Lung microvascular endothelial cell (primary cell): ENCODE measurements around the gene GNG7. TPM values are rescaled to one million over a fixed set of nuclear protein-coding genes. Genes with fewer than 3 reads are reported as not detected.
"Not testable (repeated sequence)": the region's sequence is repeated elsewhere in the genome, so short reads cannot be mapped to it uniquely, and the experiment has no call there.

Source experiments
- DNase-seq, 2 donors: peaks; one replicate each; pipeline versions ENCODE4 v3.0.0 to v3.0.0-alpha.2; 2010; ENCODE audit warnings: low read depth in 2 of 2
- total RNA-seq: library from RNA; depleted of rRNA; stranded (reverse); fragments of >200 nt; gene quantifications from 2 replicates; pipeline ENCODE4 v1.2.1, GENCODE V29; 2014

The GNG7 gene
- total RNA-seq, 1 donor from 2014 or later: 1.2 TPM

DNA sequence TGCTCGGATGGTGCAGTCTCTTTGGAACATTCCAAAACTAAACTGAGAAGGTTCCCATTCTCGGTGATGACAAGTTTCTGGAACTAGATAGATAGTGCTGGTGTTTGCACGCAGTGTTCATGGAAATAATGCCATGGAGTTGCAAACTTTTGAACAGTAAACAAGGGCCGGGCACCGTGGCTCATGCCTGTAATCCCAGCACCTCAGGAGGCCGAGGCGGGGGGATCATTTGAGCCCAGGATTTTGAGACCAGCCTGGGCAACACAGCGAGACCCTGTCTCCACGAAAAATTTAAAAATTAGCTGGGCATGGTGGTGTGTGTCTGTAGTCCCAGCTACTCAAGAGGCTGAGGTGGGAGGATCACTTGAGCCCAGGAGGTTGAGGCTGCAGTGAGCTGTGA is 95.7 kb downstream of the GNG7 start:
- not testable (repeated sequence) for DNase-seq

DNA sequence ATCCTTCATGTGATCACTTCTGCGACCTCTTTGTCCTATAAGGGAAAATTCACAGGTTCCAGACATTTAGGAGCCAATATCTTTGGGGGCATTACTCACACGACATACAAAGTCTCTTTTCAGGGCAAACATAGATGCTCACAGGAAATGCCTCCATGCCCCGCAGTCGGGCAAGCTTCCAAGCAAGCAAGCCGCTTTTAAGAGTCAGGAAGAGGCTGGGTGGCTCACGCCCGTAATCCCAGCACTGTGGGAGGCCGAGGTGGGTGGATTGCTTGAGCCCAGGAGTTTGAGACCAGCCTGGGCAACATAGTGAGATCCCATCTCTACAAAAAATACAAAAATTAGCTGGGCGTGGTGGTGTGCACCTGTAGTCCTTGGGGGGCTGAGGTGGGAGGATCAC is 96.6 kb downstream of the GNG7 start:
- not testable (repeated sequence) for DNase-seq

DNA sequence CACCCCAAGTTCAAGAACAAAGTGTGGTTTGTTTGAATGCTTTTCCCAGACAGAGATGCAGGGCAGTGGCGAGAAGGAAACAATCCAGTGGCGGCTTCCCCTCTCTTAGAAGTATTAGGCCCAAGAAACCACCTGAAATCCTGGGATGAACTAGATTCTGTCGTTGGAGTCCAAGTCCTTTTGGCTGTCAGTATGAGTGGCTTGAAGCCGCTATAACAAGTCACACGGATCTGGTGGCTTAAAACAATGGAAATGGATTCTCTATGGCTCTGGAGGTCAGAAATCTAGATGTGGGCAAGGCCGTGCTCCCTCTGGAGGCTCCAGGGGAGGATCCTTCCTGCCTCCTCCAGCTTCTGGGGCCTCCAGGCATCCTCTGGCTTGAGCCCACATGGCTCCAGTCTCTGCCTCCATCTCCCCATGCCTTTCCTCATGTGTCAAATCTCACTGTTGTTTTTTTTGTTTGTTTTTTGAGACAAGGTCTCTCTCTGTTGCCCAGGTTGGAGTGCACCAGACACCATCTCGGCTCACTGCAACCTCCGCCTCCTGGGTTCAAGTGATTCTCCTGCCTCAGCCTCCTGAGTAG is 97.7 kb downstream of the GNG7 start:
- no peak for DNase-seq

DNA sequence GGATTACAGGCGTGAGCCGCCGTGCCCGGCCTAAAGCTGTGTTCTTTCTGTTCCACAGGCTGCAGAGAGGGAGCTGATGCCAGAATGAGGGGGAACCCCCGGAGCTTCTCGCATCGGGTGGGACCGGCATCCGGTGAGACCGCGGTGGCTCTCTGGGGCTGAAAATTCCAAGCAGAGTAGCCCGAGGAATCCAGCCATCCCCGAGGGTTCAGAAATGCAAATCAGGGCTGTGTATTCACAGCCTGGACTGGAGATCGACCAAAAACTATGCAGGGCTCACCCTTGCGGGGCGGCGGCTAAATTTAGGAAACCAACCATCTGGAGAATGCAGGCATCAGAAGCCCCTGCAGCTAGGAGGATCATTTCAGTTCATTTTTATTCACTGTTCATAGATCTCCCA is 99.2 kb downstream of the GNG7 start:
- DNase-seq: no peak

DNA sequence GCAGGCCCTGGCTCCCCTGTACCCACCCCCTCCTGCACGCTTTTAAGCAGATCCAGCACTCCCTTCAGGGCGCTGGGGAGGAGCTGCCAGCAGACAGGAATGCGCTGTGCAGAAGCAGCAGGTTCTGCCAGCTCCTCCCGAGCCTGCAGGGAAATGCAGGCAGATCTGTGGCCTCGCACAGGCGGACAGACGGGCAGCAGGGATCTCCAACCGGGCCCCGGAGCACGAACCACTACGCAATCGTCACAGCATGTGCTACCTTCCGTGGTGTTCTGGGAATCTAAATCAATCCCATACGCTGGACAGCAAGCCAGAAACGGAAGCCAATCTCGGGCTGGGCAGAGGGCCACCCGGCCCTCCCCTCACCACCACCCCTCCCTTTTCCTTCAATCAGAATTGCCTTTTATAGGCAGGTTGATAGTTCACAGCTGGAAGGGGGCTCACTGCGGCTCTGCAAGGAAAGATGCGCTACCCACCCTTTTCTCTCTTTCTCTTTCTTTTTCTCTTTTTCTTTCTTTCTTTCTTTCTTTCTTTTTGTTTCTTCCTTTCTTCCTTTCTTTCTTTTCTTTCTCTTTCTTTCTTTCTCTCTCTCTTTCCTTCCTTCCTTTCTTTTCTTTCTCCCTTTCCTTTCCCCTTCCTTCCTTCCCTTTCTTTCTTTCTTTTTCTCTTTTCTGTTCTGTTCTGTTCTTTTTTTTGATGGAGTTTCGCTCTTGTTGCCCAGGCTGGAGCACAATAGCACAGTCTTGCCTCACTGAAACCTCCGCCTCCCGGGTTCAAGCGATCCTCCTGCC is 99.9 kb downstream of the GNG7 start:
- DNase-seq: peak; percentile 48 to 56

DNA sequence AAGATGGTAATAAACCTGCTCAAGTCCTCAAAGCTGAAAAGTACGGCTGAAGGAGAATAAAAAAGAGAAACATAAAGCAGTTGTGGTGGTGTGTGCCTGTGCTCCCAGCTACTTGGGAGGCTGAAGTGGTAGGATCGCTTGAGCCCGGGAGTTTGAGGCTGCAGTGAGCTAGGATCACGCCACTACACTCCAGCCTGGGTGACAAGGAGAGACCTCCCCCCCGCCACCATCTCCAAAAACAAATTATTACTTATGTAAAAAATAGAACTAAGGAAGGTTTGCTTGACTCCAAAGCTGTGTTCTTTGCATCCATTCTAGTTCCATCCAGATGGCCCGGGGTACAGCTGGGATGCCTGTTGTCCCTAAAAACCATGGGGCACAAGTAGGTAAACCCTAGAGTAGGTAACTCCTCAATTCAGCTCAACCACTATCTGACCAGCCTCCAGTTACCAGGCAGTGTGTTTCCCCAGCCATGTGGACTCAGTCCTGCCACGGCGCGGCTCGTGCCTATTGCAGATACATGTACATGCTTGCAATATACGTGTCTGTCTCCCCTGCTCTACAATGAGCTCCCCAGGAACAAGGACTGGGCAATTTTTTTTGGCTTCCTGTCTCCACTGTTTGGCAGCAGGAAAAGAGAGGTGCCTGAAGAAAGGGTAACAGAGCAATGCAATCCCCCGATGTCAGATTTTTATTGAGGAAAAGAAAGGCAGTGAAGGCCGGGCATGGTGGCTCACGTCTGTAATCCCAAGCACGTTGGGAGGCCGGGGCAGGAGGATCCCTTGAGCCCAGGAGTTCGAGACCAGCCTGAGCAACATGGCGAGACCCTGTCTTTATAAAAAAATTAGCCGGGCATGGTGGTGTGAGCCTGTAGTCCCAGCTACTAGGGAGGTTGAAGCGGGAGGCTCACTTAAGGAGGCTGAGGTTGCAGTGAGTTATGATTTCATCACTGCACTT is 101.3 kb downstream of the GNG7 start:
- no peak for DNase-seq

DNA sequence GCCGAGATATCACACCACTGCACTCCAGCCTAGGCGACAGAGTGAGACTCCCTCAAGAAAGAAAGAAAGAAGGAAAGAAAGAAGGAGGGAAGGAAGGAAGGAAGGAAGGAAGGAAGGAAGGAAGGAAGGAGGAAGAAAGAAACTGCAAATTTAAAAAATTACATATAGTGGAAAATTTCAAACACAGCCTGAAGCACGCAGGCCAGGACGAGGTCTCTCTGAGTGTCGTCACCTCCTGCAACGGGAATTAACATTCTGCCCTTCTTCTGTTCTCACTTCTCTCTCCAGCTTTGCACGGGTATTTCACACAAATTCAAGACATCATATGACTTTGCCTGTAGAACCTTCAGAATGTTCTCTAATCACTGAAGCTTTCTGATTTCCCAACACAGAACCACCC is 108.2 kb downstream of the GNG7 start:
- DNase-seq: no peak

DNA sequence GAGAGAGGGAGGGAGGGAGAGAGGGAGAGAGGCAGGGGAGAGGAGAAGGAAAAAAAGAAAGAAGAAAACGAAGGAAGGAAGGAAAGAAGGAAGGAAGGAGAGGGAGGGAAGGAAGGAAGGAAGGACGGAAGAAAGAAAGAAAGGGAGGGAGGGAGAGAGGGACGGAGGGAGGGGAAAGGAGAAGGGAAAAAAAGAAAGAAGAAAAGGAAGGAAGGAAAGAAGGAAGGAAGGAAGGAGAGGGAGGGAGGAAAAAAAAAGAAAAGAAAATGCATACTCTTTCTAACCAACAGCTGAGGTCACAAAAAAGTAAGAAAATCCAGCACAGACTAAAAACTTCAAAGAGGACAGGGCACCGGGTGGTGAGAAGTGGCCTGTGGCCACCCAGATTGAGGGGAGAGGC is 109.7 kb downstream of the GNG7 start:
- DNase-seq: no peak

DNA sequence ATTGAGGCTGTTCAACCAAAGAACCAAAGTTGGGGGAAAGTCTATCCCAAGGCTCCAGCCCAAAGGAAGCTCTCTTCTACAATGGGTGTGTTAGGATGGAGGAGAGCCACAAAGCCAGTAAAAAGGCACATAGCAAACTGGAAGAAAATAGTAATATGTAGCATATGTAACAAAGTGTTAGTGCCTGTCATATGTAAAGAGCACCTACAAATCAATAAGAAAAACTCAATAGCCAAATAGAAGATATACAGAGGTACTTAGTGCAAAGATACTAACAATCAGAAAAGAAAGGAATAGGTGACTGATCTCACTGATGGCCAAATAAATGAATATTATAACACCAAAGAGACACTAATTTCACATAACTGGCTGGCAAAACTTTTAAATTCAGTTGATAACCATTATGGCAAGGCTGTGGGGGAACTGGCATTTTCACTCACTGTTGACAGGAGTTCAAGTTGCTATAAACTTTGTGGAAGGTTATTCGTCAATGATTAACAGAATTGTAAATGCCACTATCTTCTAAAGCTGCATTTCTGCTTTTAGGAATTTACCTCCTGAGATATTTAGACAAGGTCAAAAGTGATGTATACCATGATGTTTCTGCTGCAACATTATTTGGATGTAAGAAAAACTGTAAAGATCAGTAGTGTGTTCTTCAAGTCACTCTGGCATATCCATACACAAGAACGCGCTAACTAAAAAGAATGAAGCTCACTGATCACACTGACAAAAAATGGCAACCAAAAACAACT is 110.8 kb downstream of the GNG7 start:
- no peak for DNase-seq

DNA sequence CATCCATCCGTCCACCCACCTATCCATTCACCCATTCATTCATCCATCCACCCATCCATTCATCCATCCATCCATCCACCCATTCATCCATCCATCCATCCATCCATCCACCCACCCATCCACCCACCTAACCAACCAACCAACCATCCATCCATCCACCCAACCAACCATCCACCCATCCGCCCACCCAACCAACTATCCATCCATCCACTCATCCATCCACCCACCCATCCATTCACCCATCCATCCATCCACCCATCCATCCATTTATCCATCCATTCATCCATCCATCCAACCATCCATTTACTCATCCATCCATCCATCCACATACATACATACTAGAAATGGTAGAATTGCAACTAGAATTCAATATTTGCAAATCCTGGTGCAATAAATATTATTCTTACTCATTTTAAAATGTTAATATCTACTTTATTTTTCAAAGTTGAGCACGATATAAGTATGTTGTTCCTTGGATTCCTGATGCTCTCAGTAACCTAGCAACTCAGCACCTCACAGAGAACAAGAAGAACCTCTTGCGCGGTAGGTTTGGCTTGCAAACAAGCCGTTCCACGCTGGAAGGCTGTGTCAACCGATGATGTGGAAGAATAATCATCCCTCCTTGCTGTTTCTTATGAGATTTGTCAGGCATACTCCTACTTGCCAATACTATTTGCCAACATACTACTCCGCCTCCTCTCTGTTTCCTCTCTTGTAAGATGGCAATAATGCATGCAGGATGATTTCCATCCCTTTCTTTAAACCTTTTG is 111.7 kb downstream of the GNG7 start:
- no peak for DNase-seq

DNA sequence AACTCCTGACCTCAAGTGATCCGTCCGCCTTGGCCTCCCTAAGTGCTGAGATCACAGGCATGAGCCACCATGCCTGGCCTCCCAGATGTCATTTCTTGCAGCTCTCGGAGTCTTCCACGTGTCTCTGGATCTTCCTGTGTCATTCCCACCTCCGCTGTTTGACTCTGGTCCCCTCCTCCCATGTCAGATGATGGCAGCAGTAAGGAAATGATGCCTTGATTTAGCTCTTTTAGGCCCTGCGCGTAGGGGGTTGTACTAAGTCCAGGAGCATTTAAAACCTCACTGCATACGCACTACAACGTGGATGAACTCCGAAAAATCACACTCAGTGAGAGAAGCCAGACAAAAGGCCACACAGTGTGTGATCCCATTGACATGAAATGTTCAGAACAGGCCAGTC is 113.1 kb downstream of the GNG7 start:
- no peak for DNase-seq

DNA sequence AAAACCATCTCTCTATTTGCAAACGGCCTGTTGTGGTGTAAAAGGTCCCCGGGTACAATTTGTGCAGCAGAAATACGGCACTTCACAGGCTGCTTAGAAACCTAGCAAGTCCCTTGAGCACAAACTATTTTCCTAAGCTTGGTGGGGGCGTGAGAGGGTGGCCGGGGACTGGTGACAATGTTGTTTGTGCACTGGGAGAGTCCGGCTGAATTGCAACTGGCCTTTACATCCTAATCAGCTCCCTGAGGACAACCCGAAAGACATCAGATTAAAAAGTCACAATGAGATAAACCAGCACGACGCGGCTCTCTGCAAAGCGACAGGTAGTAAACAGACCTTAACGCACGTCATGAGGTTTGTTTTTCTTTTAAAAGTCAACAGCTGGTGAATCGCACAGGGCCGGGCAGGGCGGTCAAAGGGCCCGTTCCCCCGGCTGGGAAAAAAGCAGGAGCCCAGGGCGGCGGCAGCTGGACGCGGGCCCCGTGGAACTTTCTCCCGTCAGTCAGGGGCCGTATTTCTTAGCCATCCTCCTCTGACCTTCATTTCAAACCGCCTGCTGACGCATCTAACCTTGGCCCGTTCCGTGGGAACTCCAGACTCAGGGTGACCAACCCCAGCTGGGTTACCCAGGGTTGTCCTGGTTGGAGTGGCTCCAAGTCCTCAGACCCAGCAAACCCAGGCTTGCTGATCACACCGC is 114.3 kb downstream of the GNG7 start:
- DNase-seq: peak in 1 of 2 donors; percentile 65

DNA sequence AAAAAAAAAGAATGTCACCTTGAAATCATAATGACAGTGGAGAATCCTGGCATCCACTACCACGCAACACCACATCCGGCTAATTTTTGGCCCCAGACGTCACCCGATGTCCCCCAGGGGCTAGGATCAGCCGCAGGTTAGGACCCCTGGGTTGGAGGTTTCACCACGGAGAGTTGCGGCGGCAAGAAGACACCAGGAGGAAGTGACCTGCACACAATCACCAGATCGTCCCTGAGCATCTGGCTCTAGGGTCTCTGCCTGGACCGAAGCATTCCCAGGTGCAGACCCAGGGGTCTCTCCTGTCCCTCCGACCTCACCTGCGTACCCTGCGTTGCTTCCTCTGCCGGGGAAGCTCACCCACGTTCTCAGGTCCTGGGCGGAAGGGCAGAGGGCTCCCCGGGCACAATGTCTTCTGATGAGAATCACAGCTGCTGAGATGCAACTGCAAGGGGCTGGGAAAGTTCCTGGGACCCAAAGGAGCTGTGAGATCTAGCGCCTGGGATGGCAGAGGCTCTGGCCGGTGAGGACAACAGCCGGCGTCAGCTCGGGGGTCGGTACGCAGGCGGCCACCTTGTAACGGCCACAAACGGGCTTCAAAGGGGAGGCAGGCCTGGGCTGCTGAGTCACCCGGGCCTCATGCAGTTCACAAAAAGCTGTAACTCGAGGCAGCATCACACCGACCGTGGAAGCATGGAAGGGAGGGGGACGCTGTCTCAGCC is 115.3 kb downstream of the GNG7 start:
- no peak for DNase-seq

DNA sequence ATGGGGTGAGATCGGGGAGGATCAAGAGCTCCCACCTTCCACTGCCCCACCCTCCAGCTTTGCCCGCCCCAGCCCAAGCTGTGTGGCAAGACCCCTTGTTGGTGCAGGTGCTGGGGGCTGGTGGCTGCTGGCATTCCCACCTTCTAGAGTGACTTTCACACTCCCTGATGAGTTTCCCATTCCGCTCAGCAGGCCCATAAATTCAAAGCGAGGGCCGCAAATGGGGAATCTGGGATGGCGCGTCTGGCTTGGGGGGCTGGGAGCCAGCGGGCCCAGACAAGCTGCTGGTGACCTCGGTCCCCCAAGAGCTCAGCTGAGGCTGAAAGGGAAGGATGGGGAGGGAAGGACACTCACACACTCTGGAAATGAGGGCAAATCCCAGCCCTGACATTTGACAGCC is 116.3 kb downstream of the GNG7 start:
- no peak for DNase-seq

DNA sequence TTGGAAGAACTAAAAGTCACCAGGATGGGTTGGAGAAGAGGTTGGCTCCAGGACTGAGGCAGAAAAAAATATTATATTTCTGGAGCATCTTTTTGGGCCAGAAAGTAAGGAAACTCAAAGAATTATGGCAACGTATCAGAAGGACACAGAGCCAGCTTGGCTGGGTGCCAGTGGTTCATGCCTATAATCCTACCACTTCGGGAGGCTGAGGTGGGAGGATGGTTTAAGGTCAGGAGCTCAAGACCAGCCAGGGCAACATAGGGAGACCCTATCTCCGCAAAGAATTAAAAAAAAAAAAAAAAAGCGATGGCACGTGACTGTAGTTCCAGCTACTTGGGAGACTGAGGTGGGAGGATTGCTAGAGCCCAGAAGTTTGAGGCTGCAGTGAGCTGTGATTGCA is 118.5 kb downstream of the GNG7 start:
- no peak for DNase-seq

DNA sequence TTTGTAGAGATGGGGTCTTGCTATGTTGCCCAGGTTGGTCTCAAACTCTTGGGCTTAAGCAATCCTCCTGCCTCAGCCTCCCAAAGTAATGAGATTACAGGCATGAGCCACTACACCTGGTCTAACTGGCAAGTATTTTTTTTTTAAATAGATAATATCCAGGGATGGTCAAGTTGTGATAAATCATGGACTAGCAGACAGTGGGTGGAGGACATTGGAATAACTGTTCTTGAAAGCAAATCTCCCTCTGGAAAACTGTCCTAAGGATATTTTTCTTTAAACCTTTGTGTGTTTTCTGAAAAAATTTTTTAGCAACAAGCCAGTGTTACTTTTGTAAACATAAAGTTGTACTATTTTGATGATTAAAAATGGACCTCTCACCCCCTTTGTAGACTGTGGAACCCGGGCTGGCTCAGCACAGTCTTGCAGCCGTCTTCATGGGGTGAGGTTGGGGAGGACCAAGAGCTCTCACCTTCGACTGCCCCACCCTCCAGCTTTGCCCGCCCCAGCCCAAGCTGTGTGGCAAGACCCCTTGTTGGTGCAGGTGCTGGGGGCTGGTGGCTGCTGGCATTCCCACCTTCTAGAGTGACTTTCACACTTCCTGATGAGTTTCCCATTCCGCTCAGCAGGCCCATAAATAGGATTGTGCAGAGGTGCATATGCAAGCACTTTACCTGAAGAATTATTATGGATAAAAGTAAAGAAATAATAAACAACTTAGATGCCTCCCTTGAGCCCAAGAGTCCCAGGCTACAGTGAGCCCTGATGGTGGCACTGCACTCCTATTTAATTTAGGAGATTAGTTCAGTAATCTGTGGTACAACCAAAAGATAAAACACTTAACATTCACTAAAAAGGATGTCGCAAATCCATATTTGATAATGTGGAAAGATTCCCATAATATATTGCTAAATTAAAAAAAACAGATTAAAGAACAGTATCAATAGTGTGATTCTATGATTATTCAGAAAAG is 119.2 kb downstream of the GNG7 start:
- peak in 1 of 2 donors; percentile 54 for DNase-seq

DNA sequence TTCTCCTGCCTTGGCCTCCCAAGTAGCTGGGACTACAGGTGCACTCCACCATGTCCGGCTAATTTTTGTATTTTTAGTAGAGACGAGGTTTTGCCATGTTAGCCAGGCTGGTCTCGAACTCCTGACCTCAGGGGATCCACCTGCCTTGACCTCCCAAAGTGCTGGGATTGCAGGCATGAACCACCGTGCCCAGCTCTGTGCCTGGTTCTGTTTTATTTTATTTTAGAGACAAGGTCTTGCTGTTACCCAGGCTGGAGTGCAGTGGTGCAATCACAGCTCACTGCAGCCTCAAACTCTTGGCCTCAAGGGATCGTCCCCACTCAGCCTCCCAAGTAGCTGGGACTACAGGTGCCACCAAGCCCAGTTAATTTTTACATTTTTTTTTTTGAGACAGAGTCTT is 122.1 kb downstream of the GNG7 start:
- not testable (repeated sequence) for DNase-seq

DNA sequence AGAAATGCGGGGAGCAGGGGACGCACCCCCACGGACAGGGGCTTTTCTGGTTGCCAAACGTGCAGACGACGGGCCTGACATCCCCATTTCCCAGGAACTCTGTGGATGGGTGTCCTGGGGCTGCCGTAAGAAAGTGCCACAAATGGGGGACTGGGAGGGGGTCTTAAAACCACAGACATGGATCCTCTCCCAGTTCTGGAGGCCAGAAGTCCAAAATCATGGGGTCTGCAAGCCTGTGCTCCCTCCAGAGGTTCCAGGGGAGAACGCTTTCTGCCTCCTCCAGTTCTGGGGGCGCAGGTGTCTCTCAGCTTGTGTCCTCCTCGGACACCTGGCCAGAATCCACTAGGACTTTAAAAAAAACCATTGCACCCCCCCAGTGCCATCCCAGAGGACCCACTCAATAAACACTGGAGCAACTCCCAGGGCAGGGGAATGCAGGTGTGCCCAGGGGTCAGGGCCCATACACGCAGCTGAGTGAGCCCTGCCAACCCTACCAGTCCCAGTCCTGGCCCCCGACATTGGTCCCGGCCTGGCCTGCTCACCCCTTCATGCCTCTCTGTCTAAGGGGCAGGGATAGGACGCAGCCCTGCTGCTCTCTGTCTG is 122.7 kb downstream of the GNG7 start:
- DNase-seq: no peak
